ENCODE measurements around the gene NOBOX.
"Not testable (repeated sequence)": the region's sequence is repeated elsewhere in the genome, so short reads cannot be mapped to it uniquely, and the experiment has no call there.

NOBOX gene

GRCh38 chr7:144391014-144391413, 12.5 kb downstream of the NOBOX start:
- no peak for DNase-seq

DNA sequence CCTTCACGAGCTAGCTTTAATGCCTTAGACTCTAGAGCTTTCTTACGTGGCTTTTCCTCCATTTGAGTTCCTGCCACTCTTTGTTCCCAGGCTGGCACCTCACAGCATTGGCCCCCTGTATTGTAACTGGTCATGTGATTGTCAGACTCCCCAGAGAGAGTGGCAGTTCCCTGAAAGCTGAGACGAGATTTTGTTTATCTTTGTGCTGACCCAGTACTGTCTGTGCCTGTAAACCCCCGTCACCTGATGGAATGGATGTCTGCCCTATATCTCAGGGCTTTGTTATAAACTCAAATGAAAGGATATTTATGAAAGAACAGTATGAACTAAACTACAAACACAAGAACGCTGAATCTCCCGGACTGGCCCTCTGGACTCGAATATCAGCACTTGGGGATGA, 13.0 kb downstream of the NOBOX start:
- no peak for DNase-seq

GRCh38 chr7:144388950-144389349, 14.5 kb downstream of the NOBOX start:
- no peak for DNase-seq

- DNase-seq: peak; percentile 69
Measured at GRCh38 chr7:144386741-144387140, 16.8 kb downstream of the NOBOX start.

GRCh38 chr7:144384555-144385245, 18.8 kb downstream of the NOBOX start:
- DNase-seq: peak; percentile 53

- DNase-seq: no peak
Measured at GRCh38 chr7:144384071-144384470, 19.4 kb downstream of the NOBOX start.

DNA sequence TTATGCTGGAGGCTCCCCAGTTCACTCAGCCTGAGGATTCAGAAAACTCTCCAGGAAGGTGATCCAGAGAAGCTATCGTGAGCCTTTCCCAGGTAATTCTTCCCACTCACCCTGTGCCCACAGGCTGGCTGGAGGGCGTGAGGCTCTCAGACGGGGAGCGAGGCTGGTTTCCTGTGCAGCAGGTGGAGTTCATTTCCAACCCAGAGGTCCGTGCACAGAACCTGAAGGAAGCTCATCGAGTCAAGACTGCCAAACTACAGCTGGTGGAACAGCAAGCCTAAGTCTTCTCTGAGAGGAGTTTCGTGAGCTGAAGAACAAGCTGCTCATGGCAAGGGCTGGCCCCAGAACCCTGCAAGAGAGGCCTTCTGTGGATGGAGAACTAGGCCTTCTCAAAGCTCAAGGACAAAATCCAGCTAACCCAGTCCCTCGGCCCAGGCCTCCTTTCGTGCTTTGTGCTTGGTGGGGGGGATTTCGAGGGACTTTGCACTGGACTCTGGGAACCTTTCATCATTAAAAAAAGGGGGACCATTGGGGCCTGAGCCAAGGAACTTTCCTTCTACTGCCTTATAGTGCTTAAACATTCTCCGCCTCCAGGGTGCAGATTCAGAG, 23.6 kb downstream of the NOBOX start:
- DNase-seq: no peak

- no peak for DNase-seq
Measured at GRCh38 chr7:144378651-144379050, 24.8 kb downstream of the NOBOX start.

DNA sequence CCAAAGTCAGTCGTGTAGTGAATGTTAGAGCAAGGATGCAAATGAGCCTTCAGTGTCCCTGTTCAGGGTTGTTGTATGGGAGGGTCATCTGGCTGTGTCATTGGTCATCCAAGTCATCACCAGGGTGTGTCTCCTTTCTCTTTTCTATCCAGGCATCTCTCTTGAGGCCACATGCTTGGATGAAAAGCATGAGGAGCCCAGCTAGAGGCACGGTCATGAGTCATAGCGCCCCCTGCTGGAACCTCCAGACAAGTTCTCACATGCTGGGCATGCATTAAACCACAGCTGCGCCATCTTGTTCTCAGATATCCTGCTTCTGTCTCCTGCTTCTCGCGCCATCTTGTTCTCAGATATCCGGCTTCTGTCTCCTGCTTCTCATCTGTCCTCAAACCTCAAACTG, 34.3 kb downstream of the NOBOX start:
- not testable (repeated sequence) for DNase-seq

DNA sequence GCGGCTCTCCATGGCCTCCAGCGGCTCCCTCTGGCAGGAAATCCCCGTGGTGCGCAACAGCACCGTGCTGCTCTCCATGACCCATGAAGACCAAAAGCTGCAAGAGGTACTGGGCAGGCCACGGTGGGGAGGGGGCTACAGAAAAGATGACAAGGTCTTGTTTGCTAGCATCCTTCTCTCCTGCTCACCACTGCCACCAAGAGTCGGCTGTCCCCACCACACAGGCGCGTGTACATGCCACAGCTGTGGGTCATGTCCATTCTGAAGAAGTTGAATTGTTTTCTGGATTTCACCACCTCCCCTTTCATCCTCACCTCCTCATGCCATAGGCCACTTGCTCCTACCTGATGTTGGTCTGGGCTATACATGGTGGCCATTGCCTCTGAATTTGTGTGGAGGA, 36.2 kb downstream of the NOBOX start:
- DNase-seq: not testable (repeated sequence)

DNA sequence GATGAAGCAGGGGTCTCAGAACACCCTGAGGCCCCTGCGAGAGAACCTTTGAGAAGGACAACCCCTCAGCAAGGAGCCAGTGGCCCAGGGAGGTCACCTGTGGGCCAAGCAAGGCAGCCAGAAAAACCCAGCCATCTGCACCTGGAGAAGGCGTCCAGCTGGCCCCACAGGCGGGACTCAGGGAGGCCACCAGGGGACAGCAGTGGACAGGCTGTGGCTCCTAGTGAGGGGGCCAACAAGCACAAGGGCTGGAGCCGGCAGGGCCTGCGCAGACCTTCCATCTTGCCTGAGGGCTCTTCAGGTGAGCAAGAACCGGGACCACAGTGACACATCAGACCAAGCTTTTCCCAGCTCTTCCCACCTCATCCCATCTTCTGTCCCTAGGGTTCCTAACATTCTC, 38.0 kb downstream of the NOBOX start:
- not testable (repeated sequence) for DNase-seq

GRCh38 chr7:144362061-144362460, 41.4 kb downstream of the NOBOX start:
- DNase-seq: not testable (repeated sequence)

GRCh38 chr7:144356860-144357259, 46.6 kb downstream of the NOBOX start:
- DNase-seq: not testable (repeated sequence)

DNA sequence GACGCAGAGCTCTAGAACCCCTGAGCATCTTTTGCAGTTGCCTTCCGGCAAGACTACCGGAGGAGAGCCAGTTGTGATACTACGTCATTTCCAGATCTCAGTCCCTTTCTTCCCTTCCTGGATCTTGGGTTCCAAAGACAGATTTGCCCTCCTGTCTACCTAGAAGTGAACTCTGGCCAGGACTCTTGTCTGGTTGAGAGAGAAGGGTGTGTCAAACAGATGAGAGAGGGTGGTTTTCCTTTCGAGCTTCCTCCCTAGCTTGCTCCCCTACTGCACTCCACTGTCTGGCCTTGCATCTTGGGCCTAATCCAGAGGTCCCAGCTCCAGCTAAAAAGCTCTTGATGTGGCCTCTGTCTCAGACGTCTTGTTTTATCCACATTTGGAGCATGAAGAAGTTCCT, 47.3 kb downstream of the NOBOX start:
- DNase-seq: not testable (repeated sequence)

GRCh38 chr7:144355176-144355822, 48.2 kb downstream of the NOBOX start, which contains the start of gene ARHGEF5:
Gene ARHGEF5, plus strand, starts transcription at chr7:144355402. Its CDS starts 7,268 bp downstream, at chr7:144362670.
- DNase-seq: not testable (repeated sequence)

DNA sequence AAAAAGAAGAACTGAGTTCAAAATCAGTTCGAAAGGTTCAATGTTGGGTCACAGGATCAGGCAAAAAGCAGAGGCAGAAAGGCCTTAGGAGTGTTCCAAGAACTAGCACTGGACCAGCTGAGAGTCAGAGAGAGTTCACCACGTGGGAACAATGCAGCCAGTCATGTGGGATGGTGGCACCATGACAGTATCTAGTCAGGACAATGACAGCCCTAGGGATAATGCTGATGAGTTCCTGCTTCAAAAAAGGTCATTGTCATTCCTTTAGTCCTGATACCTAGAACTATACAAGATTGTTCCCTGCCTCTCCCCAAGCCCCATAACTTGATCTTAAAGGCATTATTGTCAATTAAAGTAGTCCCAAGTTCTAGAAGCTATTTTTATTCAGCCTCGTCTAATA, 51.8 kb downstream of the NOBOX start:
- not testable (repeated sequence) for DNase-seq

- DNase-seq: not testable (repeated sequence)
Measured at GRCh38 chr7:144348625-144349024, 54.9 kb downstream of the NOBOX start.
